GM12874 (cell line): ENCODE data around the gene C16orf78.
A peak's percentile ranks its signal among the peaks of the same experiment; 100 is the strongest.

Experiments
- TF ChIP-seq, protein P1 (sequence below): IDR thresholded peaks from 2 replicates; pipeline ENCODE4 v1.5.1; 2011; ENCODE audit warnings: low read depth, mild to moderate bottlenecking, control low read depth, low read length, moderate library complexity; ENCODE audit not compliant: insufficient read depth

Gene C16orf78

DNA sequence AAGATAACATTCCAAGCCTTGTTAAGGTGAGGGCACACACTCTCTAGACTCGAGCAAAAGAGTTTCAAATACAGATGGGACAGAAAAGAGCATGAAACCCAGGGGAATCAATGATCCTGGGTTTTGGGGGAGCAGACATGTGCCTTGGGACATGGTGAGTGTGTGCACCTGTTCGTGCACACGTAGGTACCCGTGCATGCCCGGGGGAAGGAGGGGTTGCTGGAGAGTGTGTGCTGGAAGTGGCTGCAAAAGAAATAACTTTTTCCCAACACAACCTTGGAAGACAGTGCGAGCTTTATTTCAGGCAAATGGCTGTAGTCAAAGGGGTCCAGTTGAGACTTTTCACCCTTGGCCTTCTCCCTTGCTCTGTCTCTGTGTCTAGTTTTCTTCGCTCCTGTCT lies 62.6 kb downstream of the C16orf78 start:
- TF ChIP-seq, protein P1, sequence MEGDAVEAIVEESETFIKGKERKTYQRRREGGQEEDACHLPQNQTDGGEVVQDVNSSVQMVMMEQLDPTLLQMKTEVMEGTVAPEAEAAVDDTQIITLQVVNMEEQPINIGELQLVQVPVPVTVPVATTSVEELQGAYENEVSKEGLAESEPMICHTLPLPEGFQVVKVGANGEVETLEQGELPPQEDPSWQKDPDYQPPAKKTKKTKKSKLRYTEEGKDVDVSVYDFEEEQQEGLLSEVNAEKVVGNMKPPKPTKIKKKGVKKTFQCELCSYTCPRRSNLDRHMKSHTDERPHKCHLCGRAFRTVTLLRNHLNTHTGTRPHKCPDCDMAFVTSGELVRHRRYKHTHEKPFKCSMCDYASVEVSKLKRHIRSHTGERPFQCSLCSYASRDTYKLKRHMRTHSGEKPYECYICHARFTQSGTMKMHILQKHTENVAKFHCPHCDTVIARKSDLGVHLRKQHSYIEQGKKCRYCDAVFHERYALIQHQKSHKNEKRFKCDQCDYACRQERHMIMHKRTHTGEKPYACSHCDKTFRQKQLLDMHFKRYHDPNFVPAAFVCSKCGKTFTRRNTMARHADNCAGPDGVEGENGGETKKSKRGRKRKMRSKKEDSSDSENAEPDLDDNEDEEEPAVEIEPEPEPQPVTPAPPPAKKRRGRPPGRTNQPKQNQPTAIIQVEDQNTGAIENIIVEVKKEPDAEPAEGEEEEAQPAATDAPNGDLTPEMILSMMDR = no peak

GRCh38 chr16:49437344-49437743 lies 63.7 kb downstream of the C16orf78 start:
- TF ChIP-seq, protein P1 = no peak

GRCh38 chr16:49439050-49439449 lies 65.4 kb downstream of the C16orf78 start:
- TF ChIP-seq, protein P1 = no peak

- TF ChIP-seq, protein P1 = no peak
Observed at GRCh38 chr16:49439676-49440075, 66.1 kb downstream of the C16orf78 start.

- TF ChIP-seq, protein P1 = 0 out of 2 replicates have a peak, but pooled peaks have one; percentile 18
Observed at GRCh38 chr16:49440156-49441065, 66.8 kb downstream of the C16orf78 start.

DNA sequence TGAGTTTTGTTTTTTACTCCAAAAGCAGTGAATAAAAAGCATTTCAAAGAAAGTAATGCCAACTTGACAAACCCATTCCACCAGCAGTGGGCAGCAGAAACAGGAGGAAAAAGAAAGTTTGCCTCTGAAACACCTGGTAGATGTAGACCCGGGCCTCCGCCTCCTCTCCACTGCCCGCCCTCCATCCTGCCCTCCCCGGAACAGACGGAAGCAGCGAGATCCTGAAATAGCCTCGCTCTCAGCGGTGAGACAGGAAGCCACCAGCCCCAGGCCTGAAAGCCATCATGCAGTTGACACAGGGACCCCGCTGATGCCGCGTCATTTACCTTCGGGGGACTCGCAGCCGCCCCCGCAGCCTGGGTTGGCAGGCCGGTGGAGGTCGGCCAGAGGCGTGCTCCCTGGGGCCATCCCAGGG lies 67.8 kb downstream of the C16orf78 start:
- TF ChIP-seq, protein P1 = peak; percentile 53

DNA sequence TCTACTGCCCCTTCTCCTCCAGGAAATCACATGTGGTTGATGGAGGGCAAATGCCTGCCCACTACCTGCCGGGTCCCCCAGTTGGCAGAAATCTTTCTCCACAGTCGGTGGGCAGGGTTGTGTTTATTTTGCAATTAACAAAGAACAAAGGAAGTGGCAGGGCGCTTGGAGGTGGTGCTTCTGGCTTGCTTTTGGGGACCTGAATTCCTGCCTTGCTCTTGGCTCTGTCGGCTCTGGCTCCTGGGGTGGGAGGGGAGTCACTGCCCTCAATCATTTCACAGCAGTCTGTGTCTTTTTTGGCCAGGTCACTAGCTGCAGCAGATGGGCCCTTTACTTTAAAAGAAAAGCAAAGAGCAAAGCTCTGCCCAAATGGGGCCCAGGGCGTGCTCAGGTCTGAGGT lies 69.2 kb downstream of the C16orf78 start:
- TF ChIP-seq, protein P1 = no peak
